Endometrial microvascular endothelial cells (primary cell): ENCODE data around the gene SORCS2. TPM values are rescaled to one million over a fixed set of nuclear protein-coding genes. Genes with fewer than 3 reads are reported as not detected.

Source experiments
- in situ Hi-C: cut with HindIII; loops from 2 replicates; pipeline ENCODE4 v1.10.0; 2017; ENCODE audit warnings: low sequenced_read_pairs, low pct_unique_long_range_greater_than_20kb; ENCODE audit errors: inconsistent ontology term
- total RNA-seq: library from RNA; depleted of rRNA; stranded (reverse); fragments of >200 nt; gene quantifications from one replicate; pipeline ENCODE4 v1.2.3, GENCODE V29; 2015; ENCODE audit errors: inconsistent ontology term

Gene SORCS2
- total RNA-seq, 1 donor from 2014 or later: not detected

- in situ Hi-C loops: no loop called here
Measured at GRCh38 chr4:7195546-7196287, 3.4 kb downstream of the SORCS2 start.

GRCh38 chr4:7196288-7196651 is 3.9 kb downstream of the SORCS2 start:
- in situ Hi-C loops: no loop called here

GRCh38 chr4:7196736-7197135 is 4.4 kb downstream of the SORCS2 start:
- in situ Hi-C loops: no loop called here

DNA sequence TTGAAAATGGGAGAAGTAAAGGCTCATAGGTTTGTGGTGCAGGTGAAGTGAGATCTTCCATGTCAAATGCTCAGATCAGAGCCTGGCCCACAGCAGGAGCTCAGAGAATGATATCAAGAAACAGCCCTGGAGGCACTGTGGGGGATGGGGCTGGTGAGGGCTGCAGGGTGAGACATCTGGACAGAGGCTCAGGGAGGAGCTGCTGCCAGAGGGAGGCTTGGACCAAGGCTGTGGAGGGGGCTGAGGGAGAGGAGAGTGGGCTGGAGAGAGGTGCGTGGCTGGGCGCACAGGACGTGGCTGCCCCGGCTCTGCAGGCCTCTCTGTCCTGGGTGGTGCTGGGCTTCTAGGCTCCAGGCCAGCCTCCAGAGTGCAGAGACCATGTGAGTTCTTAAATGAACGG is 5.6 kb downstream of the SORCS2 start:
- in situ Hi-C loops: no loop called here

- in situ Hi-C loops: no loop called here
Measured at GRCh38 chr4:7198440-7199128, 6.2 kb downstream of the SORCS2 start.

- in situ Hi-C loops: no loop called here
Measured at GRCh38 chr4:7199129-7199725, 6.9 kb downstream of the SORCS2 start.

GRCh38 chr4:7199771-7200441 is 7.6 kb downstream of the SORCS2 start:
- in situ Hi-C loops: no loop called here

- in situ Hi-C loops: no loop called here
Measured at GRCh38 chr4:7200801-7201200, 8.5 kb downstream of the SORCS2 start.

DNA sequence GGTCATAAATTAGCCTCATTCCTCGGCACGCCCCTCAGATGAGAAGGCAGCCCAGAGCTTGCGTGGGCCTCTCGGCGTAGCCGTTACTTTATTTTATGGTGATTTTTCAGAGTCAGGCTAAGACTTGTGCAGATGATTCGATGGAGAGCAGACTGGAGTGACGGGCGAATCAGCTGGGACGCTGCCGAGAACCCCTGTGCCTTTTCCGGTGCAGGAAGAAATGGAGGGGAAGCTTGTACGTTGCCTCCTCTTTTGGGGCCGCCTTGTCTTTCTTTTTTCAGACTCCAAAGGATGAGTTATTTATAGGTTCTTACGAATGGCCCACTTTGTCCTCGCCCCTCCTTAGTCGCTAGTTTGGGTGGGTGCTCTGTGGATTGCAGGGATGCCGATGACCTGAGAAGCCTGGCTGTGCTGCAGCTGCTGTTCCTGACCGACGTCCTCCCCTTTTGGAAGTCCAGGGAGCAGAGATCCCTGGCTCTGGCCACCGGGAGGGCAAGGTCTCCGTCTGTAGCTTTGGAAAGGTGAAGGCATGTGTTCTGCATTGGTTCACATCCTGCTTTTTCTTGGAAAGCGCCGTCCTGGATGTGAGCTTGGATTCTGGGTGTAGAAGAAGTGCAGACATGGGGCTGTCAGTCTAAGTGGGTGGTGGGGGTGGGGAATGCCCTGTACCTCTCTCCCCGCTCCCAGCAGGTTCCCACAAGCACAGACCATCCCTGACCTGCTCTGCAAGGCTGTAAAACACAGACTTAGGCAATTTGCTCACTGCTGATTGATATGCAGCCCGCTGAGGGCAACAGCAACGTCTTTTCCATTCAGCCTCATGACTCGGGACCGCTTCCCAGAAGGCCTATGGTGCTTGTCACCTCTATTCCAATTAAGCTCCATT is 9.3 kb downstream of the SORCS2 start:
- in situ Hi-C loops: no loop called here

GRCh38 chr4:7202411-7202810 is 10.1 kb downstream of the SORCS2 start:
- in situ Hi-C loops: no loop called here

DNA sequence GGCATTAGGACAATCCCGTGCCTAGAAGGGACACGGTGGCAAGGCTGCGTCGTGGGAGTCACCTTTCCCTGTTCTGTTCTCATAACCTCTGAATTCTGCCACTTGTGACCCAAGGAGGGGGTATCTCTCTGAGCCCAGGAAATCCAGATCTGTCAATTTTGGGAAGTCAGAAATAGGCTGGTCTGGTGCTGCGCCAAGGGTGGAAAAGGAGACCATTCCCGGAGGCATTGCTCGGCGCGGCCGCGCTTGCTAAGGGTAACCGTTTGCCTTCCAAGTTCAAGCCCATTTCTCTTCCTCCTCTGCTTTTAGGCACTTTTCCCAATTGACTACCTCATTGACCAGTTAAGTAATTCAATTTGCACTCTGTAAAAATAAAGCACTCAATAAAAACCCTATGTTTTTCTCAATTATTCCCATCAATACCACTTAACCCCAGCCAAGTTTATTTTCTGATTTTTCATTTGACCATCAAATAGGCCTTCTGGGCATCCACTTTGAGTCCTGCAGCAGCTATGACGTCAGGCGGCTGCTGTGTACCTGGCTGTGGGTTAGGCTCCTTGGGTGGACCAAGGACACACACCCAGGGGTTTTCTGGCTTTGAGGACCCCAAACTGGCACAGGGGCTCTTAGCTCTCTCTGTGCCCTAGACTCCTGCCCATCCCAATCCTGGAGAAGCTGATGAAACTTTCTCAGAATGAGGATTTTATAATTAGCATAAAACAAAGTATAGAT is 12.5 kb downstream of the SORCS2 start:
- in situ Hi-C loops: no loop called here

DNA sequence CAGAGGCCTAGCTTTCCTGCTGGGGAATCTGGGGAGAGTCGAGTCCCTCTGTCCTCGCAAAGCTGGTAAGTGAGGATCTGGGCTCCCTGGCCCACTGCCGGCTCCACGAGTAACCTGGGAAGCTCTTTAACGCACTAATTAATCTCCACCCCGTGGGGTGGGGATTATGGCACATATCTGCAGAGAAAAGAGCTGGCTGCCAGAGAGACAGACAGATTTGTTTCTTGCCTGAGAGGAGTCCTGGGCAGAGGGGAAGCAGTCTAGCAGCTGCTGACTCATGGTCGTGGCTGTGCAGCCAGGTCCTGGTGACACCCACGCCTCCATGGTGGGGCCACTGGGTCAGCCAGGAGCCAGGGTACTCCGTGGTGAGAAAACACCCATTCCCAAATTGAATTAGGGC is 14.0 kb downstream of the SORCS2 start:
- in situ Hi-C loops: no loop called here

DNA sequence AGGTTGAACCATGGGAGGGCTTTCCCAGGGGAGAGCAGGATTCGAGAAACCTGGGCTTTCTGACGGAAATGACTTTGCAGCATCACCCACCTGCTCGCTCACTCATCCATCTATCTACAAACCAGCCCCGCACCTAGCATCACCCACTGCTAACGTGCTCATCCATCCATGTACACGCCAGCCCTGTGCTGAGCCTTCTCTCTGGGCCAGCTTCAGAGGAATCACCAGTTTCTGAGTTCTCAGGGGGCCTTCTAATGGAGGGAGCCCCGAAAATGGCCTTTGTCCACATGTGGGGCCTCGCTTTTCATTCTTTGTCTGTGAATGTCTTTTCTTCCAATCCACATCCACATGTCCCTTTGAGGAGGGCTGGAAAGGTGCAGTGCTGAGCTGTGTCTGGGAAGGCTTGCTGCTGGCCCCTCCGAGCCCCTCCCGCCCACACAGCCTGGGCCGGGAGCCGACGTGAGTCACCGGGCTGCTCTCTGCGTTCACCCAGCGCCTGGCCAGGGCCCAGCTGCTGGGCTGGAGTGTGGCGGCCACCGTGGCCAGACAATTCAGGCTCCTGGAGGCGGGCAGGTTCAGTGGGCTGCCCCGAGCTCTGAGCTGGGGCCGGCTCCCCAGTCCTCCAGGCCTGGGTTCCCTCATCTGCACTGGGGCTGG is 14.7 kb downstream of the SORCS2 start:
- in situ Hi-C loops: no loop called here

DNA sequence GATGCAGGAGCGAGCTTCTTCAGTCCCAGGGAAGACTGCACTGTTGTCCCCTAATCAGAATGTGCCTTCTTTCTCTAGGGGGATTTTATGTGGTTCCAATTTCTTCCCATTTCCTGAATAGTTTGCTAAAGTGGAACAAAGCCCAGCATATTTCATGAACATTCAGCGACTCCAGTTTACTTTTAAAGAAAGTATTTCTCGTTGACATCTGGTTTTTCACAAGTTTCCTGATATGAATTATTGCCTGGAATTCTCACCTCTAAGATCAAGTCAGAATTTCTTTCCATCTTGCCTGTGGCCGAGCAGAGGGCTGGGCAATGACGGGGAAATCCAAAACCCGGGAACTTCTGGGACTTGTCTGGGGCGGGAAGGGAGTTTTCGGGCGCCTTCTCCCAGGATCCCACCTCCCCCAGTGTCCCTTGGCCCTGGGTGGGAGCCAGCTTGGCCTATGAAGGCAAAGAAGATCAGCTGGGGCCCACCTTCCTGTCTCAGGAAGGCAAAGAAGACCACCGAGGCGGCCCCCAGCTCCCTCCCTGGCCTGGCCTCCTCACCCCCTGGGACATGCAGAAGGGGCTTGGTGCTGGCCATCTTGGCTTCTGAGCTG is 15.4 kb downstream of the SORCS2 start:
- in situ Hi-C loops: no loop called here

DNA sequence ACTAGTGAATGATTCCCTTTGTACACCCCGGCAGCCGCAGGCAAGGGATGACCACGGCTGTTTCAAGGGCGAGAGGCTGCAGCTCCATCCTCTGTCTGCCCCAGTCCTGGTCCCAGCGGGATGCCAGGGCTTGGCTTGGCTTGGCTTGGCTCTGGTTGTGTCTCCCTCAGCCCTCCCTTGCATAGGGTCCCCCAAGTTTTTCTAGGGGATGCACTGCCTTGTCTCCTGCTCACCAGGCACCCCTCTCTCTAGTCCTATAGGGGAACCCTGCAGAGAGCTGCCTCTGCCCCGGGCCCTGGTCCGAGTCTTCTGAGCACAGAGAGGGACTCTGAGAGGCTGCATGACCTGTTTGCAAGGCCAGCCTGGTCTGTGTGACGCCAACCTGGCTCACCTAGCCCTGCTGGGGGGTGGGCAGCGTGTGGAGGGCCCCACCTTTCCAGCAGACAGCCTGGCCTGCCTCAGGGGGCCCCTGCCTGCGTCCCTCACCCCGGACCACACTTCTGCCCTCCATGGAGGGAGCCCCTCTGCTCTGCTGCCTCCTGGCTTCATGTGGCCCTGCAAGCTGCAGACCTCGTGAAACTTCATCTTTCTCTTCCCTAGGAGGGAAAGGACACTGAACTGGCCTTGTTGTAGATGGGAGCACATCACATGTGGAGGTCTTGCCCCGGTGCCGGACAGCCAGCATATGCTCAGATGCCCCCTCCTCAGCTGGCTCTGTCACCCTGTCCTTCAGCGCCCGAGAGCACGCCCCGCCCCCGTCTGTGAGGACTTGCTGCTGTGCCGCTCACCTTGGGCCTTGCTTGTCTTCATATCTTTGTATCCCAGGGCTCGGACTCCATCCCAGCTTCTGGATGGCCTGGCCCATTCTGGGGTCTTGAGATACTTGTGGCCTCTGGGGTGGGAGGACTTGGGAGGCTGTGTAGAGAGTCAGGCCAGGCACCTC is 16.4 kb downstream of the SORCS2 start:
- in situ Hi-C loops: no loop called here

DNA sequence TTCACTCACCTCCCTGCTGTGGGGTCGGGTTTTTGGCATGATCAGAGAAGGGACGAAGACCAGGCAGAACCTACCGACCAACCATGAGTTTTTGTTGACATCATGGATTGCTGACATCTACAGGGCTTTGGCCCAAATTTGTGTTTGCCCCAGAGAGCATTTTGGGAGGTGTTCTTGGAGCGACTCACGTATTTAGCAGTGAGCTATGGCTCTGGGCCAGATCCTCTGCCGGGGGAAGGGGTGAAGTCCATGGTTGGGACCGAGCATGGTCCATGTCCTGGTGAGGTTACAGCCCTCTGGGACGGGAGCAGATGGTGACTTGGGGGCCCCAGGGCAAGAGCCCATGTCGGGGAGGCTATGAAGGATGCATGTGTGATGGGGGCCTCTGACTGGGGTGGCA is 17.4 kb downstream of the SORCS2 start:
- in situ Hi-C loops: no loop called here
